HepG2 (cell line): Measurements from ENCODE around the gene KDM4B. TPM values are rescaled to one million over a fixed set of nuclear protein-coding genes. Genes with fewer than 3 reads are reported as not detected.

ENCODE experiments used
- ATAC-seq: fragments of 200-7000 bp; cut with Tn5 transposase; 3 replicates; pipeline ENCODE4 v1.9.1; 2020; ENCODE audit warnings: mild to moderate bottlenecking, moderate library complexity
- BruUV-seq: library from RNA; stranded (reverse); fragments of 400-500 nt; replicated peaks from 2 replicates; lab custom pipeline; 2021; lab: Mats Ljungman, UMichigan
- CTCF ChIA-PET: fragments of 300-600 bp; formaldehyde crosslinking; extraction: SDS; loops from one replicate; lab custom pipeline; 2021; ENCODE audit warnings: low total read pairs, inconsistent platforms, low intra/inter-chr PET ratio; lab: Yijun Ruan, JAX
- POLR2A ChIA-PET: fragments of 350-600 bp; sonication (Branson Sonifier 250); formaldehyde crosslinking; loops from one replicate; lab custom pipeline; 2020; ENCODE audit warnings: antibody characterized with exemption, inconsistent platforms; lab: Yijun Ruan, JAX
- DNase-seq: peaks from one replicate; pipeline ENCODE4 v3.0.0-alpha.2; 2015; ENCODE audit warnings: low spot score
- FAIRE-seq: peaks from 3 replicates; lab custom pipeline; 2011; peaks lifted over from hg19 to GRCh38; lab: Jason Lieb, UNC
- H2AFZ ChIP-seq: one replicate; pipeline ENCODE4 v1.6.1; 2011; ENCODE audit warnings: low read length, inconsistent platforms
- H3K27ac ChIP-seq: fragments of 300-600 bp; 3 replicates; pipeline ENCODE4 v1.8.0; 2011; ENCODE audit warnings: mixed run types, mild to moderate bottlenecking, mixed read lengths, low read length, inconsistent platforms; ENCODE audit not compliant: insufficient read depth; ENCODE audit errors: extremely low read length
- H3K27me3 ChIP-seq, 2 experiments: fragments of 200-600 bp in 1 of 2; 2 replicates in 1 of 2; 3 replicates in 1 of 2; pipeline versions ENCODE4 v1.6.0 to v1.8.0; 2011; ENCODE audit warnings: low read length in 2 of 2, mild to moderate bottlenecking in 2 of 2, moderate library complexity in 2 of 2, inconsistent platforms in 1 of 2; ENCODE audit not compliant: insufficient read depth in 2 of 2, control insufficient read depth in 1 of 2
- H3K36me3 ChIP-seq, 2 experiments: fragments of 200-600 bp in 1 of 2; replicated peaks in 1 of 2; 2 replicates in 1 of 2; 3 replicates in 1 of 2; pipeline versions ENCODE4 v1.5.1 to v1.8.0; 2011; ENCODE audit warnings: low read length in 2 of 2, inconsistent platforms in 1 of 2; ENCODE audit not compliant: insufficient read depth in 2 of 2, control insufficient read depth in 1 of 2
- H3K4me1 ChIP-seq: 2 replicates; pipeline ENCODE4 v1.5.1; 2012; ENCODE audit warnings: low read length, inconsistent platforms; ENCODE audit not compliant: insufficient read depth
- H3K4me2 ChIP-seq: 2 replicates; pipeline ENCODE4 v1.6.0; 2011; ENCODE audit warnings: low read depth, low read length, inconsistent platforms
- H3K4me3 ChIP-seq, 3 experiments: fragments of 200-600 bp in 1 of 3; sonication (generic), shearing (Covaris generic) in 1 of 3; replicated peaks in 1 of 3; 2 replicates each; pipeline ENCODE4 v1.5.1; 2011 to 2016; ENCODE audit warnings: low read length in 3 of 3, inconsistent platforms in 2 of 3, low read depth in 2 of 3, mild to moderate bottlenecking in 2 of 3, control low read depth in 1 of 3, mixed read lengths in 1 of 3; ENCODE audit not compliant: insufficient read depth in 1 of 3
- H3K79me2 ChIP-seq: one replicate; pipeline ENCODE4 v1.6.1; 2011; ENCODE audit warnings: low read length, inconsistent platforms; ENCODE audit not compliant: insufficient read depth
- H3K9ac ChIP-seq: 2 replicates; pipeline ENCODE4 v1.6.0; 2011; ENCODE audit warnings: mild to moderate bottlenecking, low read depth, low read length, inconsistent platforms; ENCODE audit not compliant: insufficient read depth
- H3K9me3 ChIP-seq: 2 replicates; pipeline ENCODE4 v1.5.1; 2012; ENCODE audit warnings: mild to moderate bottlenecking, low read length
- H4K20me1 ChIP-seq: 2 replicates; pipeline ENCODE4 v1.6.0; 2011; ENCODE audit warnings: inconsistent platforms, mild to moderate bottlenecking, low read length, moderate library complexity; ENCODE audit not compliant: insufficient read depth
- AGO2 ChIP-seq: fragments of 200-400 bp; formaldehyde crosslinking; optimal IDR thresholded peaks from 2 replicates; pipeline ENCODE3; 2017; ENCODE audit warnings: mild to moderate bottlenecking, low read depth, low read length, moderate library complexity
- KIAA2018 ChIP-seq: sonication (generic); formaldehyde crosslinking; IDR thresholded peaks from 2 replicates; pipeline ENCODE4 v1.5.0; 2020; ENCODE audit warnings: mild to moderate bottlenecking, missing genetic modification reagents, borderline replicate concordance
- ZNF10 ChIP-seq: sonication (generic); formaldehyde crosslinking; IDR thresholded peaks from 2 replicates; pipeline ENCODE4 v1.4.0; 2020; ENCODE audit warnings: mild to moderate bottlenecking, low read depth, missing genetic modification reagents, borderline replicate concordance
- ZNF569 ChIP-seq: sonication (generic); formaldehyde crosslinking; IDR thresholded peaks from 2 replicates; pipeline ENCODE4 v1.5.0; 2020; ENCODE audit warnings: mild to moderate bottlenecking, missing genetic modification reagents, moderate library complexity, borderline replicate concordance
- WGBS: methylation state at CpG from one replicate; pipeline ENCODE4 v1.1.6; 2017; ENCODE audit warnings: low lambda C conversion rate; 5-methylcytosine and 5-hydroxymethylcytosine counted together
- in situ Hi-C: cut with HindIII; loops from 2 replicates; pipeline ENCODE4 v1.10.0; 2017; ENCODE audit warnings: low pct_unique_long_range_greater_than_20kb; ENCODE audit not compliant: extremely low pct_ligation_motif_present
- intact Hi-C: fragments of 100-400 bp; cut with micrococcal nuclease; formaldehyde crosslinking; loops from one replicate; pipeline ENCODE4 v1.10.0; 2022; ENCODE audit not compliant: unreplicated experiment
- polyA plus RNA-seq, 8 experiments: library from polyadenylated mRNA; depleted of rRNA in 3 of 8; stranded (reverse) in 7 of 8; unstranded in 1 of 8; fragments of >200 nt; fragmentation: Illumina TruSeq in 4 of 8; extraction: Trizol in 4 of 8; gene quantifications; 2 replicates each; pipeline versions ENCODE4 v1.2.1 to v1.2.3, GENCODE V29; 2011 to 2016; ENCODE audit warnings: low read depth in 4 of 8, missing spikeins in 1 of 8, mixed read lengths in 1 of 8; ENCODE audit not compliant: insufficient read depth in 1 of 8
- total RNA-seq, 5 experiments: library from RNA; depleted of rRNA; stranded (reverse); fragments of >200 nt; fragmentation: Illumina TruSeq; extraction: Trizol; gene quantifications; 2 replicates each; pipeline ENCODE4 v1.2.3, GENCODE V29; 2016; ENCODE audit warnings: low read depth in 1 of 5

KDM4B gene
- total and polyA plus RNA-seq, 2 of the 13 experiments (the other 11 are each of a cell fraction or from before 2014, with no cell fraction given) = 4.9 to 14.6 TPM

- Histone ChIP-seq H3K27me3 (no peaks in the 10 kb centered on the region), H2AFZ (no peak overlapping the region), H3K79me2 (no peaks in the 10 kb centered on the region), H3K4me1 (no peaks in the 10 kb centered on the region), H3K9me3 (no peaks in the 10 kb centered on the region), H3K4me2 (no peak overlapping the region), H3K4me3 (no peak overlapping the region), H3K36me3 (peaks cover 19 to 22% of the 10 kb centered on the region in 2 experiments; a peak in 4 of 5 replicates), H4K20me1 (no peaks in the 10 kb centered on the region), H3K27ac (no peak overlapping the region), H3K9ac (no peak overlapping the region)
- no peak for ATAC-seq
- intact Hi-C loops (no loop called here), in situ Hi-C loops (no loop called here)
- 96% methylated on average over 8 of the region's 23 CpGs for WGBS
- no peak for DNase-seq
- POLR2A ChIA-PET = no interaction called here
- no peak for FAIRE-seq
- CTCF ChIA-PET = no interaction called here
- no TSS peak for BruUV-seq
- TF ChIP-seq AGO2 (peak; percentile 46), ZNF569 (CRISPR knock-in tag) (no peak)
Observed at GRCh38 chr19:5144545-5145179, 175.7 kb downstream of the KDM4B start.

- no peak for FAIRE-seq
- H3K9me3 ChIP-seq = no peaks in the 10 kb centered on the region
- DNase-seq = no peak
- intact Hi-C loops (no loop called here), in situ Hi-C loops (no loop called here)
- no peaks in the 10 kb centered on the region for H3K27me3 ChIP-seq
- no peak overlapping the region for H3K4me2 ChIP-seq
- peak; percentile 32 for TF ChIP-seq AGO2
- TF ChIP-seq ZNF10 (CRISPR knock-in tag) = no peak
- TF ChIP-seq KIAA2018 (CRISPR knock-in tag) = no peak
- ChIA-PET CTCF (no interaction called here), POLR2A (no interaction called here)
- no peak overlapping the region for H2AFZ ChIP-seq
- H3K27ac ChIP-seq = no peak overlapping the region
- H3K9ac ChIP-seq = no peak overlapping the region
- peaks cover 16 to 17% of the 10 kb centered on the region in 2 experiments; a peak in 4 of 5 replicates for H3K36me3 ChIP-seq
- WGBS = 97% methylated on average over 52 of the region's 52 CpGs
- H3K79me2 ChIP-seq = no peaks in the 10 kb centered on the region
- BruUV-seq = no TSS peak
- no peaks in the 10 kb centered on the region for H3K4me1 ChIP-seq
- H4K20me1 ChIP-seq = no peaks in the 10 kb centered on the region
- no peak for ATAC-seq
- H3K4me3 ChIP-seq = no peak overlapping the region
Observed at GRCh38 chr19:5145521-5146511, 176.9 kb downstream of the KDM4B start.
